ENCODE data around the gene CLASP2. TPM values are rescaled to one million over a fixed set of nuclear protein-coding genes. Genes with fewer than 3 reads are reported as not detected.
A peak's percentile ranks its signal among the peaks of the same experiment; 100 is the strongest.
"Not testable (repeated sequence)": the region's sequence is repeated elsewhere in the genome, so short reads cannot be mapped to it uniquely, and the experiment has no call there.

CLASP2 gene
- polyA plus RNA-seq (ENCODE audit: insufficient read length in 4 of 4), result 10 to 100 TPM; 45.7 to 58.4 (median 54.9) TPM

DNA sequence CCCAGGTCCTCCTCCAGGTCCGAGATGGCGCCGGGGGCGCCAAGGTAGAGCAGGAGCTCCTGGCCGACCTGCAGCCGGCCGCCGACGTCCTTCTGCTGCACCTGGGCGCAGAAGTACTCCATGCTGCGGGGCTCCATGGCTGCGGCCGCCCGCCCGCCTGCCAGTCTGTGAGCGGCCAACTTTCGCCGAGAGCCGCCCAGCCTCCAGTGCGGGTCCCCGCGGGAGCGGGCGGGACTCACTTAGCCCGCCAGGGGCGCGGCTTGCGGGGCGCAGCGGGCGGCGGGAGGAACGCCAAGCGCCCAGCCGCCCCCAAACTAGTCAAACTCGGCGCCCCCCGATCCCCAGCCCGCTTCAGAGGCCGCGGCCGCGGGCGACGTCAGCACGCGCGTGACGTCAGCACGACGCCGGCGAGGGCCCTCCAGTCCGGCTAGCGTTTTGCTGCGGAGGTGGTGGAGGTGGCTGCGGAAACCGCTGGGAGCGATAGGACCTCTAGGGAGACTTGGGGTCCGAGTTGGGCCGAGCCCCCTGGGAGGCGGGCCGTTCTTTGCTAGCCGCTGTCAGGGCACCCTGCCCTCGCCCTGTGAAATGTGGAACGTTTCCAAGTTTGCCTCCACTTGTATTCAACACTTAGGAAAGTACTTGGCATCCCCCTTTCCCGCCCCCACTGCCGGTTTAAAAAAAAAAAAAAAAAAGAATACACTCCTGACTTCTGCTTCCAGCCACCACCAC, at the start of gene CLASP2:
TSS of gene CLASP2 (minus strand) at position 389 of the 729 bp plus-strand sequence. CDS start at position 137, 252 bp downstream.
- DNase-seq (ENCODE audit: low read depth in 4 of 4, low spot score in 3 of 4), result peak; percentile 78 to 86 (median 82)

DNA sequence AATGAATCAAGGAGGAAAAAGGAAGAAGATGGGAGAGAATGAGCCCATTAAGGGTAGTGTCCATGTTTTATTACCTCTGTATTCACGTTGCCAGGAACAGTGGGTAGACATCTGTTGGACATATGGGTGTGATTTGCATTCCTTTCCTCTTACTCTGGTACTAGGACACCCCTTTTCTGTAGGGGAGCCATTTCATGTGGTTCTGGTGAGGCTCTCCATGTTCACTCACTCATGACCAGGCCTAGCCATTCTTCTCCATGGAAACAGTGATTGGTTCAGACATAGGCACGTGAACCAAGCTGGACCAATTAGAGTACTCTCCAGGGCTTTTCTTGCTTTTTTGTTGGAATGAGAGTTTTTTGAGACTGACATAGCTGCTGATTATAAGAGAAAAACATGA, 40.8 kb upstream of the CLASP2 start:
- DNase-seq (ENCODE audit: low read depth in 4 of 4, low spot score in 3 of 4), result no peak

DNA sequence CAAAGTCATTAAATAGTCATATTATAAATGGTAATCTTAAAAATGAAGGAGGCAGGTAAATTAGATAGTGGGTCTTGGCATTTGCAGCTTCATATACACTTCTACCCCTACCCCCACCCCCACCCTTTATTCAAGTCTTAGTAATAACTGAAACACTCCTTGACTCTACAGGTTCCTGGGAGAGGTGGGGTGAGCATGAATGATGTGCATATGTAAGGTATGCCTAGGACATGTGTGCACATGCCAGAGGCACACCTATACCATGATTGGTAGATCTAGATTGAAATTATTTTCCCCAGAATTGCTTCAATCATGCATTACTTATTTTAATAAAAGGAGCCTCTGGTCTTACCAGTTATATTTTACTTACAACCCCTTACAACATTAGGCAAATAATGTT, 40.2 kb upstream of the CLASP2 start:
- DNase-seq (ENCODE audit: low read depth in 4 of 4, low spot score in 3 of 4), result no peak

DNA sequence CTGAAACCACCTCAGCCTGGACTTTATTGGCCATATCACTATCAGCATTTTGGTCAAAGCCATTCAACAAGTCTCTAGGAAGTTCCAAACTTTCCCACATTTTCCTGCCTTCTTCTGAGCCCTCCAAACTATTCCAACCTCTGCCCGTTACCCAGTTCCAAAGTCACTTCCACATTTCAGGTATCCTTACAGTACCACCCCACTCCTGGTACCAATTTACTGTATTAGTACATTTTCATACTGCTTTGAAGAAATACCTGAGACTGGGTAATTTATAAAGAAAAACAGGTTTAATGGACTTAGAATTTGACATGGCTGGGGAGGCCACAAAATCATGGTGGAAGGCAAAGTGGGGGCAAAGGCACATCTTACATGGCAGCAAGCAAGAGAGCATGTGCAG, 36.3 kb upstream of the CLASP2 start:
- not testable (repeated sequence) for DNase-seq (ENCODE audit: low read depth in 4 of 4, low spot score in 3 of 4)

DNA sequence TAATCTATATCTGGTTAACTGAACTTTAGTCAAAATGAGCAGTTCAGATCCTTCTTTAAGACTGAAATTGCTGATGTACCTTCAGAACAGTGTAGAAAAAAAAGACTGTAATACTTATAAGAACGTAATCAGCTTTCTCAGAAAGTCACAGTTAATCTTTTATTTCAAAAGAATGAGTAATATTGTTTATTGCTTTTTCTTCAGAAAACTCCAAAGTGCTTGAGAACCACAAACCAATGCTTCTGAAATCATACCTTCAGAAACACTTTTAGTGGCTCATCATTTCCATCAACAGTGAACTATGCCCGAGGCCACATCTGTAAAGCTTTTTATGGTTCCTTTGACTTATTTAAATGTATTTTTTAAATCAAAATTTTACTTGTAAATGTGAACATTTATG, 33.3 kb upstream of the CLASP2 start:
- no peak for DNase-seq (ENCODE audit: low read depth in 4 of 4, low spot score in 3 of 4)

DNA sequence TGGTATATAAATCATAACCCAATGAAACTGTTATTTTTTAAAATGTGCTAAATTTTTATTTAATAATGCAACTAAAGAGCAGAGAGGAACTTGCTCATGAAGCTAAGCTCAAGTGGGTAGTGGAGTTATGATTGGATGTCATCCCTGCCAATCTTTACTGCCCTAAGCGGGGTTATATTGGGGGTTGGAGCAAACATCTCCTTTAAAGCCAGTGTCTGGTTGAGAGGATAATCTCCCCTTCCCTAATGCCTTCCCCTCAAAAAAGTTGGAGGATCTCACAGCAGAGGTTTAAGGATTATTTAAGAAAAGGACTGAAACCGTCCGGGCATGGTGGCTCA, 32.1 kb upstream of the CLASP2 start:
- no peak for DNase-seq (ENCODE audit: low read depth in 4 of 4, low spot score in 3 of 4)

DNA sequence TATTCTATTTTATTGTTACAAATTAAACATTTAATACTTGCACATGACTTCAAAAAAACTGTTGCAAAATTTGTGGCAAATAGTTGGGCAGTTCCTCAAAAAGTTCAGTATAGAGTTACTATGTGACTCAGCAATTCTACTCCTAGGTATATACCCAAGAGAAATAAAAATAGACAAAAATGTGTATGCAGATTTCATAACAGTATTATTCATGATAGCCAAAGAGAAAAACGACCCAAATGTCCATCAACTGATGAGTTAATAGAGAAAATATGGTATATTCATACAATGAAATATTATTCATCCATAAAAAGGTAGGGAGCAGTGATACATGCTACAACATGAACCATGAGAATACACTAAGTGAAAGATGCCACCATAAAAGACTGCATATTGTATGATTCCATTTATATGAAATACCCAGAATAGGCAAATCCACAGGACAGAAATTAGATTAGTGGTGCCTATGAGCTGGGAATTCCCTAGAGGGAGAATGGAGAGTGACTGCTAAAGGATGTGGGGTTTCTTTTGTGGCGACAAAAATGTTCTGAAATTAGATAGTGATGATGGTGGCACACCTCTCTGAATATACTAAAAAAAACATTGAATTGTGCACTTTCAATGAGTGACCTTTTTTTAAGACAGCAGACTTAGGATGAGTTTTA, 31.6 kb upstream of the CLASP2 start:
- DNase-seq (ENCODE audit: low read depth in 4 of 4, low spot score in 3 of 4), result no peak

DNA sequence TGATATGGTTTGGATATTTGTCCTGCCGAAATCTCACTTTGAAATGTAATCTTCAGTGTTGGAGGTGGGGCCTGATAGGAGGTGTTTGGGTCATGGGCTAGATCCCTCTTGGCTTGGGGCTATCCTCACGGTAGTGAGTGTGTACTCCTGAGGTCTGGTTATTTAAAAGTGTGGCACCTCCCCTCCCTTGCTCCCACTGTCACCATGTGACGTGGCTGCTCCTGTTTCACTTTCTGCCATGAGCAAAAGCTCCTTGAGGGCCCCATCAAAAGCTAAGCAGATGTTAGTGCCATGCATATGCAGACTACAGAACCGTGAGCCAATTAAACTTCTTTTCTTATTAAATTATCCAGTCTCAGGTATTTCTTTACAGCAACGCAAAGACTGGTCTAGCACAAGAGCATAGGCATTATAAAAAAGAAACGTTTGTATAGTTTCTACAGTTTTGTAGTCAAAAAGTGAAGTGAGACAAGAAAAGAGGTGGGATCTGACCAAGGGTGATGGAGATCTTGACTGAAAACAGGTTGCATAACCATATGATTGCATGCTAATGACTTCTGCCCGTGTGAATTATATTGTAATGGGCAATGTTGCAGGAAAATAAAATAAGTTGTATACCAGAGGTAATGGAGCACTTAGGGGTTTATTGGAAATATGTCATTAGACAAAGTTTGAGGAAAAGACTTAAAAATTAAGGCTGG, 28.5 kb upstream of the CLASP2 start:
- no peak for DNase-seq (ENCODE audit: low read depth in 4 of 4, low spot score in 3 of 4)

DNA sequence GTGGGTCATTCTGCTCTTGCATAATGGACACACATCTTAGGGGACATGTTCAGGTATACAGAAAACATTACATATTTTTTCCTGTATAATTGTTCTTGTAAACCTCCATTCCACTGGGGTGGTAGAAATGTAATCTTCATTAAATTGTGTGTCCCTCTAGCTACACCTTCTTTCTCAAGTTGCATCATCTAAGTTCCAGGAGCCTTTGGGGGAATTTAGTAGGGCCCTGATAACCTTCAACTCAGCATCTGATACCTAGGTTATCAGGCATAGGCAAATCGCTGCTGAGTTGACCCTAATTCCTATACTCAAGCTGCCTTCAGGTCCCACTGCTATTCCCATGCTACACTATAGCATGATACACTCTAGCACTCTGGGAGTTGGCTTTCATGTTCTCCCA, 19.1 kb upstream of the CLASP2 start:
- DNase-seq (ENCODE audit: low read depth in 4 of 4, low spot score in 3 of 4), result no peak

DNA sequence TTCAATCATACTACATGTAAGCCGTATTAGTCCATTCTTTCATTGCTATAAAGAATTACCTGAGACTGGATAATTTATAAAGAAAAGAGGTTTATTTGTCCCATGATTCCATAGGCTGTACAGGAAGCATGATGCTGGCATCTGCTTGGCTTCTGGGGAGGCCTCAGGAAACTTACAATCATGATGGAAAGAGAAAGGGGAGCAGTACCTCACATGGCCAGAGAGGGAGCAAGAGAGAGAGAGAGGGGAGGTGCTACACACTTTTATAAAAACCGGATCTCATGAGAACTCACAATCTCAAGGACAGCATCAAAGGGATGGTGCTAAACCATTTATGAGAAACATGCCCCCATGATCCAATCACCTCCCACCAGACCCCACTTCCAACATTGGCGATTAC, 14.3 kb upstream of the CLASP2 start:
- no peak for DNase-seq (ENCODE audit: low read depth in 4 of 4, low spot score in 3 of 4)

DNA sequence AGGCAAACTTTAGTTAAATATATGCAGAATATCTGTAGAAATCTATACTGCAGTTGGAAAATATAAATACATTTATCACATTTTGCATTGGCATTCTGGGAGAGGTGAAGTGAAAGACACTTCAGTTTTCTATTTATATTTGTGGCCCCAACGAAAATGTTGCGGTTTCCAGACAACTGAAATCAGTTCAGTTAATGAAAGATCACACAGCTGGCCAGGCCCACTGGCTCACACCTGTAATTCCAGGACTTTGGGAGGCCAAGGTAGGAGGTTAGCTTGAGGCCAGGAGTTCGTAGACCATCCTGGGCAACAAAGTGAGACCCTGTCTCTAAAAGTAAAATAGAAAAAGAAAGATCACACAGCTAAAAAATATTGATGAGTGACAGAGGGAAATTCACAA, 11.9 kb upstream of the CLASP2 start:
- DNase-seq (ENCODE audit: low read depth in 4 of 4, low spot score in 3 of 4), result no peak

DNA sequence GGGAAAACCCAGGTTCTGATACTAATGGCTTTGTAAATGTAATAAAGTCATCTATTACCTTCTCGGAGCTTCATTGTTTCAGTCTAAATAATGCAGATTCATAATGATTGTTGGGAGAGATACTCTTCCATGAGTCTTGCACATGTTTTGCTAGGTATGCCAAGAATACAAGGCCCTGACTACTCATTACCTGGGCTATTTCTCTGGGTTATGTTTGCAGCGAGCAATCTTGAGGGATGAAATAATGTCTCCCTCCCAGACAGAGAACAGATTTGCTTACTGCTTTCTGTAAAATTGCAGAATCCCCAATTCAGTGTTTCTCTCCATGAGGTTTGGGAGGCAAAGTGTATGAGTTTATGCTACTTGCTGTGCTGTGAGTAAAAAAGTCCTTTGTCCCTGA, 6.2 kb upstream of the CLASP2 start:
- DNase-seq (ENCODE audit: low read depth in 4 of 4, low spot score in 3 of 4), result no peak

DNA sequence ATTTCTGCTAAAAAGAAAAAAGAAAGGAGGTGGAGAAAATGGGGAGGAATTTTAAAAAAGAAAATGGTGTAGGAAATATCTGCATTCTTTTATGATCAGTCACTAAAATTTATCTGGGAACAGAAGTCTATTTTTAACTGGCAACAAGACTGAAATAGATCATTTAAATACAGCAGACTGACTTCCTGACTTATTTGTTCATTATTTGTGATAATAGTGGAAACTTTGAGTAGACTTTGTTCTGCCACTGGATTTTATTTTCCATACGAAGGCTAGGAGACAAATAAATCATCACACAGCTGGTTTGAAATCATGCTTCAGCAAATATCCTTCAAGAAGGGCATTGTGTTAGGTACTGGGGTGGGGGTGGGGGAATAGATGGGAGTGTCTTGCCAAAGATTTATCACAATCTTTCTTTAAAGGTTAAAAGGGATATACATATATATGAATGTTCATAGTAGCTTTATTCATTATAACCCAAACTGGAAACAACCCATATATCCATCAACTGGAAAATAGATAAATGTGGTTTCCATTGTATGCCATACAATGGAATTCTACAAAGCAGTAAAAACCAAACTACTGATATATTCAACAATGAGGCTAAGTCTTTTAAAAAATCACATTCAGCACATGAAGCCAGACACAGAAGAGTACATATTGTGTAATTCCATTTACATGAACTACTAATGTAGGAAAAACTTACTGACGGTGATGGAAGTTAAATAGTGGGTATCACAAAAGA, 4.7 kb upstream of the CLASP2 start:
- DNase-seq (ENCODE audit: low read depth in 4 of 4, low spot score in 3 of 4), result no peak

DNA sequence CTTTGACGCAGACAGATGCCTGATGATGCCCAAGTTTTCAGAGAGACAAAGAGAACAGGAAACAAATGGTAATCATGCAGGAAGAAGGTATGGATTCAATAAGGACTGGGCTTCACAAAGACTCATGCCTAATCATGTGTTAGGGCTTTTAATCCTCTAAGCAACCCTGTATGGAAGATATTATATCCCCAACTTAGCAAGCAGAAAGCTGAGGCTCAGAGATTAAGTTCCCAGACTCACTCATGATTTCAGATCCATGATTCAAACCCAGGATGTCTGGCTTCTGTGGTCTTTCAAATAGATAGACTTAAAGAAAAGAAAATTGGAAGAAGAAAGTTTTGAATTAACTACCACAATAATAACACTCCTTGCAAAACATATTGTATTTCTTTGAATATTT, 4.1 kb upstream of the CLASP2 start:
- DNase-seq (ENCODE audit: low read depth in 4 of 4, low spot score in 3 of 4), result no peak

DNA sequence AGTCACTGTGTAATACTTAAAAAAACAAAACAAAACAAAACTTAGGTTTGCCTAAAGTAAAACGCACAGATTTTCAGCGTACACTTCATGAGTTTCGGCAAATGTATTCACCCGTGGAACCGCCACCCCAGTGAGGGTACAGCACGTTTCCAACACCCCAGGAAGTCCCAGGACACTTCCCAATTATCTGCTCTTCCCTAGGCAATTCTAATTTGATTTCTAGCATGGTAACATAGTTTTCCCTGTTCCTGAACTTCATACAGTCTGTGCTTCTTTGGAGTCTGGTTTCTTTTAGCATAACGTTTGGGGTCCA, 497 bp upstream of the CLASP2 start:
- no peak for DNase-seq (ENCODE audit: low read depth in 4 of 4, low spot score in 3 of 4)

DNA sequence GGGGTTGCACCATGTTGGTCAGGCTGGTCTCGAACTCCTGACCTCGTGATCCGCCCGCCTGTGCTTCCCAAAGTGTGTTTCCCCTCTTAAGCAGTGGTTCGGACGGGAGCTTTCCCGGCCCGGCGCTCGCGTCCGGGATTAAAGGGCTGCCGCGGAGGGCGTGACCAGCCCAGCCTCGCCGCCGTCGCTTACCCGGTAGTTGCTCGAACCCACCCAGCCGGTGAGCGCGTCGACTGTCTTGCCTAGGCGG, 513 bp downstream of the CLASP2 start:
- DNase-seq (ENCODE audit: low read depth in 4 of 4, low spot score in 3 of 4), result peak in 3 of 4 donors; percentile 28 to 66 (median 52)

DNA sequence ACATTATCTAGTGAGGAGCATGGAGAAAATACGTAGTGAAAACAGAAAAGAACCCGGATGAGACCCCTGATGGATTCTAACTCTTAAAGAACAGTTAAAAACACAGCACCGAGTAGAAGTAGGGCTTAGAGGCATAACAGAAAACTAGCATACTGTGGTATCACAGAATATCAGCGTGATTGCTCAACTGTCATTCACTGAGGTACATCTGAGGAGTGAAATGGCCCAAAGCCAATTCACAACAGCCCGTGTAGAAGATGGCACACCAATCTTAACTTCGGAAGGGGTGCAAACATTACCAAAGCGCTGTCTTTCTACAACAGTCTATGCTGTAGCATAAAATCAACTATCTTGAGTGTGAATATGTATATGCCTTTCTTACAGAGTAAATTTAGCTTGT, 1.8 kb downstream of the CLASP2 start:
- no peak for DNase-seq (ENCODE audit: low read depth in 4 of 4, low spot score in 3 of 4)

DNA sequence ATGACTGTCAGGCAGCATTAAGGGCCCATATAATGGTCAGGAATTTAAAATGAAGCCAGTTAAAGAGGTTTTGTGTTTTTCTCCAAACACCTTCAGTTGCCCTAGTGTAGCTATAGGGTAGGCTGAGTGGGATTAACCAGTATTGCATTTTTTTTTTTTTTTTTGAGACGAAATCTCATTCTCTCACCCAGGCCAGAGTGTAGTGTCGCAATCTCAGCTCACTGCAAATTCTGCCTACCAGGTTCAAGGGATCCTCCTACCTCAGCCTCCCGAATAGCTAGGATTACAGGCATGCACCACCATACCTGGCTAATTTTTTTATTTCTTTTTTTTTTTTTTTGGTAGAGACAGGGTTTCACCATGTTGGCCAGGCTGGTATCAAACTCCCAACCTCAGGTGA, 7.0 kb downstream of the CLASP2 start:
- no peak for DNase-seq (ENCODE audit: low read depth in 4 of 4, low spot score in 3 of 4)

DNA sequence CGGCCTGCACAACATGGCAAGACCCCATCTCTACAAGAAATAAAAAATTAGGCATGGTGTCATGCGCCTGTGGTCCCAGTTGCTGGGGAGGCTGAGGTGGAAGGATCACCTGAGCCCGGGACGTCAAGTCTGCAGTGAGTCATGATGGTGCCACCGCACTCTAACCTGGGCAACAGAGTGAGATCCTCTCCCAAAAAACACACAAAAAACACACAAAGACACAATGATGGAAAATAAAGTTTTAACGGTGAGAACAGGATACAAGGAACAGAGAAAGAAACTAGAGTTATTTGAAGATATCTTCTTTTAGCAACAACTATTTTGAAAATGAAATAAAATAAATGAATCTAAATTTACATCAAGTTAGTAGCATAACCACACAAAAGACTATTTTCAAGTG, 12.0 kb downstream of the CLASP2 start:
- DNase-seq (ENCODE audit: low read depth in 4 of 4, low spot score in 3 of 4), result no peak

DNA sequence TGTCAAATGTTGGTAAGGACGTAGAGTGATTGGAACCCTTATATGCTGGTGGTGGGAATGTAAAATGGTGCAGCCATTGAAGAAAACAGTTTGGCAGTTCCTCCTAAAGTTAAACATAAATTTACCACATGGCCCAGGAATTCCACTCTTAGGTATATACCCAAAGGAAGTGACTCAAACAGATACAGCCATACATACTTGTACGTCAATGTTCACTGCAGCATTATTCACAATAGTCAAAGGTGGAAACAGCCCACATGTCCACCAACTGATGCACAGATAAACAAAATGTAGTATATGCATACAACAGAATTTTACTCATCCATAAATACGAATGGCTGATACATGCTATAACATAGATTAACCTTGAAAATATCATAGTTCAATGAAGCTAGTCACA, 13.2 kb downstream of the CLASP2 start:
- no peak for DNase-seq (ENCODE audit: low read depth in 4 of 4, low spot score in 3 of 4)

DNA sequence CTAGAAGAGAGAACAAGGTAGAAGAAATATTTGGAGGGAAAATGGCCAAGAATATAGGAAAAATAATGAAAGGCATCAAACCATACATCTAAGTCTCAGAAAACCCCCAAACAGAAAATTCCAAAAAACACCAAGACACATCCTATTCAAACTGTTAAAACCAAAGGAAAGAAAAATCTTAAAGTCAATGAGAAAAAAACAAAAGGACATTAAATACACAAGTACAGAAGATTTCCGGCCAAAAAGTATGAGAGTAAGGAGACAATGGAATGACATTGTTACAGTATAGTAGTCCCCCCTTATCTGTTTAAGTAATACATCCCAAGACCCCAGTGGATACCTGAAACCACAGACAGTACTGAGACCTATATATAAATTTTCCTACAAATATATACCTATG, 18.8 kb downstream of the CLASP2 start:
- DNase-seq (ENCODE audit: low read depth in 4 of 4, low spot score in 3 of 4), result no peak

DNA sequence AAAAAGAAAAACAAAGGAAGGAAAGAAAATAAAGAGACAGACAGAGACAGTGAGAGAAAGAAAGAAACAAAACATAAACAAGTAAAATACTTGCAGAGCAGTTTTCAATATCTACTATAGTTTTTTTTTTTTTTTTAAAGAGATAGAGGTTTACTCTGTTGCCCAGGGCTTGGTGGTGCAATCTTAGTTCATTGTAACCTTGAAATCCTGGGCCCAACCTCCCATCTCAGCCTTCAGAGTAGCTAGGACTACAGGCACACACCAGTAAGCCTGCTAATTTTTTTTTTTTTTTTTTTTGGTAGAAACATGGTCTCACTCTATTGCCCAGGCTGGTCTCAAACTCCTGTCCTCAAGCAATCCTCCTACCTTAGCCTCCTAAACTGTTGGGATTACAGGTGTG, 23.1 kb downstream of the CLASP2 start:
- no peak for DNase-seq (ENCODE audit: low read depth in 4 of 4, low spot score in 3 of 4)

Measured in right renal pelvis (tissue), 4 donors.